SH-SY5Y (cell line): ENCODE data around the gene TCP11L1.

Source experiments
- GATA2 ChIP-seq: IDR thresholded peaks from 2 replicates; pipeline ENCODE4 v1.6.1; 2011; ENCODE audit warnings: mild to moderate bottlenecking, low read depth, low read length
- GATA3 ChIP-seq: IDR thresholded peaks from 2 replicates; pipeline ENCODE4 v1.6.1; 2011; ENCODE audit warnings: low read depth, mild to moderate bottlenecking, low read length, moderate library complexity

GRCh38 chr11:33059331-33060007, 20.1 kb downstream of the TCP11L1 start:
- TF ChIP-seq GATA2 (no peak), GATA3 (no peak)
